Measurements from ENCODE around the gene PKP1.

- TF ChIP-seq CTCF (IDR thresholded peaks at IDR 0.05) (no peak), POLR2A (IDR thresholded peaks at IDR 0.05) (no peak)
Observed at GRCh38 chr1:201266774-201267173, 16.5 kb upstream of the PKP1 start.

All from testis (tissue), 2 donors.